ENCODE measurements around the gene CTSD. TPM values are rescaled to one million over a fixed set of nuclear protein-coding genes. Genes with fewer than 3 reads are reported as not detected.

The CTSD gene
- total RNA-seq, 1 donor from 2014 or later, result 521 TPM

GRCh38 chr11:1783725-1784529, 20.2 kb upstream of the CTSD start:
- intact Hi-C loops (cut with DNase I), result no loop called here
- no peak for DNase-seq (ENCODE audit: low spot score)

GRCh38 chr11:1782831-1783724, 19.4 kb upstream of the CTSD start:
- intact Hi-C loops (cut with DNase I), result no loop called here
- peak; percentile 50 for DNase-seq (ENCODE audit: low spot score)

GRCh38 chr11:1782031-1782590, 18.4 kb upstream of the CTSD start:
- intact Hi-C loops (cut with DNase I), result no loop called here
- peak; percentile 75 for DNase-seq (ENCODE audit: low spot score)

- no peak for DNase-seq (ENCODE audit: low spot score)
- intact Hi-C loops (cut with DNase I), result no loop called here
Measured at GRCh38 chr11:1781593-1781975, 17.9 kb upstream of the CTSD start.

- intact Hi-C loops (cut with DNase I), result no loop called here
Measured at GRCh38 chr11:1780700-1781592, 17.2 kb upstream of the CTSD start.

GRCh38 chr11:1779806-1780699, 16.3 kb upstream of the CTSD start:
- DNase-seq (ENCODE audit: low spot score), result peak; percentile 56
- intact Hi-C loops (cut with DNase I), result no loop called here

More at GRCh38 chr11:1780700-1781592, 17.2 kb upstream of the CTSD start:
- peak; percentile 91 for DNase-seq (ENCODE audit: low spot score)

- intact Hi-C loops (cut with DNase I), result no loop called here
- no peak for DNase-seq (ENCODE audit: low spot score)
Measured at GRCh38 chr11:1779034-1779805, 15.5 kb upstream of the CTSD start.

- intact Hi-C loops (cut with DNase I), result no loop called here
- DNase-seq (ENCODE audit: low spot score), result no peak
Measured at GRCh38 chr11:1778141-1778911, 14.6 kb upstream of the CTSD start.

GRCh38 chr11:1777737-1778136, 14.0 kb upstream of the CTSD start:
- no peak for DNase-seq (ENCODE audit: low spot score)
- intact Hi-C loops (cut with DNase I), result no loop called here

- intact Hi-C loops (cut with DNase I), result no loop called here
- DNase-seq (ENCODE audit: low spot score), result no peak
Measured at GRCh38 chr11:1776944-1777715, 13.4 kb upstream of the CTSD start.

- no peak for DNase-seq (ENCODE audit: low spot score)
- intact Hi-C loops (cut with DNase I), result no loop called here
Measured at GRCh38 chr11:1776331-1776851, 12.7 kb upstream of the CTSD start.

GRCh38 chr11:1774886-1775285, 11.2 kb upstream of the CTSD start:
- intact Hi-C loops (cut with DNase I), result no loop called here
- peak; percentile 57 for DNase-seq (ENCODE audit: low spot score)

GRCh38 chr11:1773994-1774550, 10.3 kb upstream of the CTSD start:
- intact Hi-C loops (cut with DNase I), result no loop called here
- DNase-seq (ENCODE audit: low spot score), result peak; percentile 44

- peak; percentile 68 for DNase-seq (ENCODE audit: low spot score)
- intact Hi-C loops (cut with DNase I), result no loop called here
Measured at GRCh38 chr11:1773131-1773993, 9.6 kb upstream of the CTSD start.
